Bronchial epithelial cell (primary cell): ENCODE data around the gene PHC2. TPM values are rescaled to one million over a fixed set of nuclear protein-coding genes. Genes with fewer than 3 reads are reported as not detected.

Experiments used
- DNase-seq: peaks from one replicate; pipeline ENCODE4 v3.0.0-alpha.2; 2010; ENCODE audit warnings: low read depth
- FAIRE-seq: peaks from 2 replicates; lab custom pipeline; 2011; peaks lifted over from hg19 to GRCh38; lab: Jason Lieb, UNC
- H3K27me3 ChIP-seq: 2 replicates; pipeline ENCODE4 v1.5.1; 2011; ENCODE audit warnings: low read length; ENCODE audit not compliant: control insufficient read depth, insufficient read depth
- H3K36me3 ChIP-seq: 2 replicates; pipeline ENCODE4 v1.5.1; 2011; ENCODE audit warnings: low read length; ENCODE audit not compliant: control insufficient read depth, insufficient read depth
- H3K4me3 ChIP-seq: 2 replicates; pipeline ENCODE4 v1.5.1; 2011; ENCODE audit warnings: mild to moderate bottlenecking, low read depth, low read length, control low read depth
- total RNA-seq: library from RNA; depleted of rRNA; stranded (reverse); fragments of >200 nt; gene quantifications from 2 replicates; pipeline ENCODE4 v1.2.1, GENCODE V29; 2014
- TF ChIP-seq, protein P1 (sequence below): IDR thresholded peaks from 2 replicates; pipeline ENCODE4 v1.5.1; 2011; ENCODE audit warnings: mild to moderate bottlenecking, moderate library complexity, low read length, control low read depth, inconsistent platforms; ENCODE audit not compliant: insufficient read depth, severe bottlenecking

Gene PHC2
- total RNA-seq, 1 donor from 2014 or later: 32.1 TPM

DNA sequence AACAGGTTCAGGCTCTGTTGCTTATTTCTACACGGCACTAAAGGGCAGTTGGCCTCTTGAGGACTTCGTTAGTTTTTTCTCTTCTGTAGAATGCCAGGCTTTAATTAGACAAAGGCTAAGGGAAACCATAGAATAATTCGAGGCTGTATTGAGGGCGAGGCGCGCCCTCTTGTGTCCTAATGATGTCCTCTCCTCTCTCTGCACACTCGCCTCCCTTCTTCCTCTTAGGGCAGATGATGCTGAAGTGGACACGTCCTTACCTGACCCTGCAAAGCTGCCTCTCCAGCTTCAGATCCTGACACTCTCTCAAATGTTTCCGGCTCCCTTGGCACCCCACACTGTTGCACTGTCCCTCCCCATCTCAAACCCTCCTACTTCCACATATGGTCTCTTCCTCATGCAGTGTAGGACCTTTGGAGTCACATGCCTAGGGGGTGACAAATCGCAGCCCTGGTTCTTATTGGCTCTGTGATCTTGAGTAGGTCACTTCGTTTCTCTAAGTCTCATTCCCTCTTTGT, 39.7 kb upstream of the PHC2 start:
- Histone ChIP-seq H3K27me3 (no peaks in the 10 kb centered on the region), H3K4me3 (no peak overlapping the region), H3K36me3 (no peaks in the 10 kb centered on the region)
- DNase-seq (peak; percentile 89), FAIRE-seq (peak; percentile 91)
- TF ChIP-seq, protein P1, sequence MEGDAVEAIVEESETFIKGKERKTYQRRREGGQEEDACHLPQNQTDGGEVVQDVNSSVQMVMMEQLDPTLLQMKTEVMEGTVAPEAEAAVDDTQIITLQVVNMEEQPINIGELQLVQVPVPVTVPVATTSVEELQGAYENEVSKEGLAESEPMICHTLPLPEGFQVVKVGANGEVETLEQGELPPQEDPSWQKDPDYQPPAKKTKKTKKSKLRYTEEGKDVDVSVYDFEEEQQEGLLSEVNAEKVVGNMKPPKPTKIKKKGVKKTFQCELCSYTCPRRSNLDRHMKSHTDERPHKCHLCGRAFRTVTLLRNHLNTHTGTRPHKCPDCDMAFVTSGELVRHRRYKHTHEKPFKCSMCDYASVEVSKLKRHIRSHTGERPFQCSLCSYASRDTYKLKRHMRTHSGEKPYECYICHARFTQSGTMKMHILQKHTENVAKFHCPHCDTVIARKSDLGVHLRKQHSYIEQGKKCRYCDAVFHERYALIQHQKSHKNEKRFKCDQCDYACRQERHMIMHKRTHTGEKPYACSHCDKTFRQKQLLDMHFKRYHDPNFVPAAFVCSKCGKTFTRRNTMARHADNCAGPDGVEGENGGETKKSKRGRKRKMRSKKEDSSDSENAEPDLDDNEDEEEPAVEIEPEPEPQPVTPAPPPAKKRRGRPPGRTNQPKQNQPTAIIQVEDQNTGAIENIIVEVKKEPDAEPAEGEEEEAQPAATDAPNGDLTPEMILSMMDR: peak; percentile 89

GRCh38 chr1:33469691-33470090, 38.8 kb upstream of the PHC2 start:
- Histone ChIP-seq H3K27me3 (no peaks in the 10 kb centered on the region), H3K36me3 (no peaks in the 10 kb centered on the region), H3K4me3 (no peak overlapping the region)
- TF ChIP-seq, protein P1: no peak
- DNase-seq (no peak), FAIRE-seq (no peak)

DNA sequence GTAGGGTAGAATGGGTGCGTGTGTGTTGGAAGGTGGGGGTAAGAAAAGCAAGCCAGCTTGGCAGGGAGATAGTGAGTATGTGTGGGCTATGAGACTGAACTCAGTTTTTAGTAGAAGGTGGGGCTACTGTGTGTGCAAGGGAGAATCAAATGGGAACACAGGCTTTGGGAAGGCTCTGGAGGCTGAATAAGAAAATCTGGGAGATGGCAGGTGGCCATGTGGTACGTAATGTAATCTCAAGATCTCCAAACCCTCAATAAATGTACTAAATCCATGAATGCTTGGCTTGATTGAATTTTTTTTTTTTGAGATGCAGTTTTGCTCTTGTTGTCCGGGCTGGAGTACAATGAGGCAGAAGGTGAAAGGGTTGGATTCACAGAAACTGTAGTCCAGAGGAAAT, 38.1 kb upstream of the PHC2 start:
- Histone ChIP-seq H3K36me3 (no peaks in the 10 kb centered on the region), H3K4me3 (no peak overlapping the region), H3K27me3 (no peaks in the 10 kb centered on the region)
- FAIRE-seq: no peak
- TF ChIP-seq, protein P1: no peak
- DNase-seq: no peak

- Histone ChIP-seq H3K4me3 (no peak overlapping the region), H3K27me3 (no peaks in the 10 kb centered on the region), H3K36me3 (no peaks in the 10 kb centered on the region)
- TF ChIP-seq, protein P1: no peak
- DNase-seq (no peak), FAIRE-seq (no peak)
Observed at GRCh38 chr1:33468531-33468930, 37.6 kb upstream of the PHC2 start.

- FAIRE-seq (no peak), DNase-seq (no peak)
- no peaks in the 10 kb centered on the region for H3K27me3 ChIP-seq
- TF ChIP-seq, protein P1: no peak
- H3K4me3 ChIP-seq: no peak overlapping the region
- H3K36me3 ChIP-seq: no peaks in the 10 kb centered on the region
Observed at GRCh38 chr1:33468011-33468410, 37.1 kb upstream of the PHC2 start.

- Histone ChIP-seq H3K36me3 (no peaks in the 10 kb centered on the region), H3K4me3 (no peak overlapping the region), H3K27me3 (no peaks in the 10 kb centered on the region)
- DNase-seq (no peak), FAIRE-seq (no peak)
- TF ChIP-seq, protein P1: no peak
Observed at GRCh38 chr1:33466159-33466558, 35.3 kb upstream of the PHC2 start.
